ENCODE measurements around the gene HOXB8. TPM values are rescaled to one million over a fixed set of nuclear protein-coding genes. Genes with fewer than 3 reads are reported as not detected.
A peak's percentile ranks its signal among the peaks of the same experiment; 100 is the strongest.

Gene HOXB8
- total RNA-seq, 1 experiment from 2014 or later = not detected

- peak overlapping the region; percentile 80 for H2AFZ ChIP-seq (ENCODE audit: low read length)
- no peaks in the 10 kb centered on the region for H3K36me3 ChIP-seq (ENCODE audit: low read depth, low read length)
- intact Hi-C loops (cut with micrococcal nuclease) = no loop called here
- DNase-seq = no peak
- peaks cover 48% of the 10 kb centered on the region for H3K27me3 ChIP-seq (ENCODE audit: low read length)
- no peak overlapping the region for H3K9ac ChIP-seq (ENCODE audit: low read length)
- peak; percentile 50 for ATAC-seq
- no peak overlapping the region for H3K27ac ChIP-seq (ENCODE audit: low read length)
- no peaks in the 10 kb centered on the region for H3F3A ChIP-seq (ENCODE audit: low read length, unreplicated experiment)
- H3K9me3 ChIP-seq (ENCODE audit: low read length) = no peaks in the 10 kb centered on the region
- peak overlapping the region; percentile 84 for H3K4me2 ChIP-seq (ENCODE audit: low read length)
- CTCF ChIA-PET = no interaction called here
- no peaks in the 10 kb centered on the region for H3K9me2 ChIP-seq (replicated peaks; ENCODE audit: low read length)
- TF ChIP-seq EZH2phosphoT487 (IDR thresholded peaks at IDR 0.05; ENCODE audit: borderline replicate concordance, low read length) (no peak), EZH2 (IDR thresholded peaks at IDR 0.05; ENCODE audit: low read length, unreplicated experiment) (no peak), CTCF (conservative IDR thresholded peaks at IDR 0.05; ENCODE audit: low read depth, low read length) (no peak)
- peaks cover 16% of the 10 kb centered on the region for H3K4me1 ChIP-seq (ENCODE audit: insufficient read depth, low read length)
- POLR2A ChIA-PET (ENCODE audit: unreplicated experiment) = no interaction called here
- H4K20me1 ChIP-seq (ENCODE audit: low read length) = no peaks in the 10 kb centered on the region
- peak overlapping the region; percentile 61 for H3K4me3 ChIP-seq (ENCODE audit: low read length)
- H3K79me2 ChIP-seq (ENCODE audit: low read length) = no peaks in the 10 kb centered on the region
- no TSS peak for BruUV-seq (replicated peaks)
These were observed 3.2 kb downstream of the HOXB8 start for GRCh38 chr17:48611681-48612455.

GRCh38 chr17:48611213-48611612, 3.9 kb downstream of the HOXB8 start:
- DNase-seq (no peak), ATAC-seq (peak; percentile 33)
- Histone ChIP-seq H3K36me3 (ENCODE audit: low read depth, low read length) (no peaks in the 10 kb centered on the region), H2AFZ (ENCODE audit: low read length) (peak overlapping the region; percentile 80), H3K4me2 (ENCODE audit: low read length) (peak overlapping the region; percentile 84), H3K27ac (ENCODE audit: low read length) (no peak overlapping the region), H3F3A (ENCODE audit: low read length, unreplicated experiment) (no peaks in the 10 kb centered on the region), H3K27me3 (ENCODE audit: low read length) (peaks cover 41% of the 10 kb centered on the region), H4K20me1 (ENCODE audit: low read length) (no peaks in the 10 kb centered on the region), H3K4me3 (ENCODE audit: low read length) (peak overlapping the region; percentile 61), H3K4me1 (ENCODE audit: insufficient read depth, low read length) (peaks cover 16% of the 10 kb centered on the region), H3K9me3 (ENCODE audit: low read length) (no peaks in the 10 kb centered on the region), H3K79me2 (ENCODE audit: low read length) (no peaks in the 10 kb centered on the region), H3K9ac (ENCODE audit: low read length) (no peak overlapping the region; the same call in 1 of the 2 replicates), H3K9me2 (replicated peaks; ENCODE audit: low read length) (no peaks in the 10 kb centered on the region)
- ChIA-PET CTCF (no interaction called here), POLR2A (ENCODE audit: unreplicated experiment) (no interaction called here)
- no TSS peak for BruUV-seq (replicated peaks)
- intact Hi-C loops (cut with micrococcal nuclease) = no loop called here
- no peak for TF ChIP-seq CTCF (conservative IDR thresholded peaks at IDR 0.05; ENCODE audit: low read depth, low read length)
- no peak for TF ChIP-seq EZH2phosphoT487 (IDR thresholded peaks at IDR 0.05; ENCODE audit: borderline replicate concordance, low read length)
- no peak for TF ChIP-seq EZH2 (IDR thresholded peaks at IDR 0.05; ENCODE audit: low read length, unreplicated experiment)

Measured in PC-3 (cell line).